Stimulated activated CD4-positive, alpha-beta T cell treated with anti-CD3 and anti-CD28 coated beads, Interleukin-1b, Interleukin-23, amount 100 ng/mL, for 48 hours (primary cell): Measurements from ENCODE around the gene MACROD2.
"Not testable (repeated sequence)": the region's sequence is repeated elsewhere in the genome, so short reads cannot be mapped to it uniquely, and the experiment has no call there.

Experiments used
- DNase-seq: peaks from one replicate; pipeline ENCODE4 v3.0.0-alpha.2; 2020

Gene MACROD2

GRCh38 chr20:14981486-14981885, 986.2 kb downstream of the MACROD2 start:
- not testable (repeated sequence) for DNase-seq

- not testable (repeated sequence) for DNase-seq
Observed at GRCh38 chr20:14982324-14982723, 987.0 kb downstream of the MACROD2 start.

DNA sequence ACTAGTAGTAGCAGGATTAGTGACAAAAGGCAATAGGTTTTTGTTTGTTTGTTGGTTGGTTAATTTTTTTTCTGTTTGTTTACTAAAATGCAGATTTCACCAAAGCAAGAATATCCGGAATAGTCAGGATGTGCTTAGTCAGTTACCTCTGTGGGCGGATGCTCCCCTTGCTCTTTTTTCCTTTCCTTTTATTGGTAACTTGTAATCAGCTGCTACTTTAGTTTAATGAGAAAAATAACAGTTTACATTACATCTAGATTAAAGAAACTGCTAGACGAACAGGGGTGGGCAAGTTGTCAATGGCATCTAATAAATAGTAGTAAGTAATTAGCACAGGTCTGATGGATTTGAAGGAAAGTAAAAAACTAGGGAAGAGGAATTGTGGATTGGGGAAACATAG, 989.0 kb downstream of the MACROD2 start:
- no peak for DNase-seq

GRCh38 chr20:14984768-14985622, 989.7 kb downstream of the MACROD2 start:
- DNase-seq, result no peak

- no peak for DNase-seq
Observed at GRCh38 chr20:14986026-14986655, 990.8 kb downstream of the MACROD2 start.

- DNase-seq, result no peak
Observed at GRCh38 chr20:14986656-14987055, 991.3 kb downstream of the MACROD2 start.

DNA sequence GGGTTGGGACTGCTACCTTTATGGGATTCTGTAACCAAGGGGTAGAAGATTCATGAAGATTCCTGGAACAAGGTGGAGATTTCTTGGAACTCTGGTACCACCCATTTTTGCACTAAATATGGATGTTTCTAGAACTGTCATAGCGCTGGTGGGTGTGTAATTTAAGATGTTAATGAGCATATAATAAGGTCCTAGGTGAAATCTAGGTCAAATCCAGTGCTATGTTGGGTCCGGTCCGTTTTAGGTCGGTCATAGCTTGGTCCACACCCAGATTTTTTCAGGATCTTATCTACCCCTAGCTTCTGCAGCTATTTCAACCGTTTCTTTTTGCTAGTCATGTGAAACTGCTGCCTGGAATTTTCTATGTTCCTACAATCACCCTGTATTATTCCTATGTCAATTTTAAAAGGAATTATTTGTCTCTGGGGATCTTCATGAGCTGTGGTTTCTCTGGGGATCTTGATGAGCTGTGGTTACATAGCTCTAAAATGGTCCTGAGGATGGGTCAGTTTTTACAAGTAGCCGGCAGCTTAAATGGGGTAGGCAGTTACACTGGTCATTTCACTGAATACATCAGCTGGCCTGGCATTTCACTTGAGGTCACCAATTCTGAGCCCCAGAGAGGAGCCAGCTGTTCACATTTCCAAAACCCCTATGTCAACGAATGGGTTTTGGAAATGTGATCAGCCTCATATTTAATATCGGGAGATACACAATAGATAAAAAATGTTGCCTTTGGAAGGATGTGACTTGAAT, 994.4 kb downstream of the MACROD2 start:
- no peak for DNase-seq

- no peak for DNase-seq
Observed at GRCh38 chr20:14991023-14991422, 995.7 kb downstream of the MACROD2 start.

DNA sequence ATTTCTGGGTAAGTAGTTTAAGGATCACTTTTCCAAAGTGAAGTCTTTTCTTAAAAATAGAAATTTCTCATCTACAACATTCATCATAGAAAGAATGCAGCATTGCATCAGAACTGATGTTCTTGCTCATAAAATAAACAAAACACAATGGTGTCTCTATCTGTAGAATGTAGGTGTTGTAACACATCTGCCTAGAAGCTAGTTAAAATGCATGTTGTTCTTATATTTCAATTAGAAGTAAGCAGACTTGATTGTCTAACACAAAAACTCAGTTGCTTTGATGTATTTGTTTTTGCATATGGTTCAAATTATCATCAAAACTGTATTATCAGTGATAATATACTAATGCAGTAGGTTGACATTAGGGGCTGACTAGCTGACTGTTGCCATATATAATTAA, 996.8 kb downstream of the MACROD2 start:
- DNase-seq, result no peak

GRCh38 chr20:14992961-14993360, 997.6 kb downstream of the MACROD2 start:
- no peak for DNase-seq

DNA sequence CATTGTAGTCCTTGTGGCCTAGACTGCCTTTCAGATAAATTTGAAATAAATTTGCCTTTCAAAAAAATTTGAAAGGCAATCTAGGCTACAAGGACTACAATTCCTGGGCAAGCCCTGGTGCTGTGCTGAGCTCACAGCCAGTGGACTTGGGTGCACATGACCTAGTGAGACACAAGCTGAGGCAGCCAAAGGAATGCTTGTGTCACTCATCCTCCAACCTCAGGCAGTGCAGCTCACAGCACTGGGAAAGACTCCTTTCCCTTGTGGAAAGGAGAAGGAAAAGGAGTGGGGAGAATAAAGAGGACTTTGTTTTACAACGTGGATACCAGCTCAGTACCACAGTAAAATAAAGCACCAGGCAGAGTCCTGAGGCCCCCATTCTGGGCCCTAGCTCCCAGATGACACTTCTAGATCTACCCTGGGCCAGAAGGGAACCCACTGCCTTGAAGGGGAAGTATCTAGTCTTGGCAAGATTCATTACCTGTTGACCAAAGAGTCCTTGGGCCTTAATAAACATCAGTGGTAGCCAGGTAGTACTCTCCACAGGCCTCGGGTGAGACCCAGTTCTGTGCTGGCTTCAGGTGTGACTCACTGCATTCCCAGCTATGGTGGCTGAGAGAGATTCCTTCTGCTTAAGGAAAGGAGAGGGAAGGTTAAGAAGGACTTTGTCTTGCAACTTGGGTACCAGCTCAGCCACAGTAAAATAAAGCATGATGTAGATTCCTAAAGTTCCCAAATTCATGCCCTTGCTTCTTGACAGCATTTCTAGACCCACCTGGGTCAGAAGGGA, 1001.8 kb downstream of the MACROD2 start:
- no peak for DNase-seq

DNA sequence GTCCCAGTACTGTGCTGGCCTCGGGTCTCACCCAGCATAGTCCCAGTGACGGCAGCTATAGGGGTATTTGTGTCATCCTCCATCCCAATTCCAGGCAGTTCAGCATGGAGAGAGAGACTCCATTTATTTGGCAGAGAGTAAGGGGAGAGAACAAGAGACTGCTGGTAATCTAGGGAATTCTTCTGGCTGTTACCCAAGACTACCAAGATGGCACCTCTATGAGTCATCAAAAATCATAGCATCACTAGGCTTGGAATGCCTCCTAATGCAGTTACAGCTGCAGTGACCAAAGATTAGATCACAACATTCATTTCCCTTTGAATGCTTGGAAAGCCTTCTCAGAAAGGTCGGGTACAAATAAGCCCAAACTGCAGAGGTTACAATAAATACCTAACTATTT, 1002.5 kb downstream of the MACROD2 start:
- DNase-seq, result no peak

- DNase-seq, result no peak
Observed at GRCh38 chr20:15005300-15005986, 1010.1 kb downstream of the MACROD2 start.

GRCh38 chr20:15011631-15012030, 1016.3 kb downstream of the MACROD2 start:
- DNase-seq, result no peak

DNA sequence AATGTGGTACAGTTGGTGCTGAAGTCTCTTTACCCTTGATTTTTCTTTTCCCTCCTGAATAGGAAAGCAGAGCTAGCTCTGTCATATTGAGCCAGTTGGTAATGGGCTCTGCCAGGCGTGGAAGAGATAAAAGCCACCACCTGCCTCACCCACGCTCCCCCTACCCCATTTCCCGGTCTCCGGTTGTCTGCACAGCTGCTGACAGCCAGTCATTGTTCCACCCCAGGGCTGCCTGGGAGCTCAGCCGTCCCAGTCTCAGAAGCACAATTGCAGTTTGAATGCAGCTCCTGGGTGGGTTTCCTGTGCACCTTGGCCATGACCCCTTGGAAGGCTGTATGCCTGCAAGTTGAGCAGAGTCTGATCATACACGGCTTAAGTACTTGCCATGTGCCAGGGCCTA, 1017.2 kb downstream of the MACROD2 start:
- no peak for DNase-seq

GRCh38 chr20:15016875-15017274, 1021.6 kb downstream of the MACROD2 start:
- not testable (repeated sequence) for DNase-seq

- DNase-seq, result no peak
Observed at GRCh38 chr20:15018966-15019365, 1023.6 kb downstream of the MACROD2 start.

- DNase-seq, result no peak
Observed at GRCh38 chr20:15020845-15021244, 1025.5 kb downstream of the MACROD2 start.

DNA sequence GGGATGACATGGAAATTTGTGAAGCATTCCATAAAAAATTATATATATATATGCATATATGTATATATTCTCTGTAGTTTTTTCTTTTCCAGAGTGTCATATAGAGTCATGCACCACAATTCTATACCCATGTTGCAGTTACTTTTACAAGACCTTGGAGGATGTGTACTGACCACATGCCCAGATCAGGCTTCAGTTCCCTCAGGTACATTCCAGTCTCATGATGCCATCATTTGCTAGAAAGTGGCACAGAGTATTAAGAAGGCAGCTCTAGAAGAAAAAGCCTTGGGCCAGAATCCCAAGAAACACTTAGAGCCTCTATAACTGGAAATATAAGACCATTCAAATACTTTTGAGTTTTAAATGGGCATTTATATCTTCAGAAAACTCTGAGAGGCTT, 1027.6 kb downstream of the MACROD2 start:
- no peak for DNase-seq

- DNase-seq, result no peak
Observed at GRCh38 chr20:15026759-15027158, 1031.4 kb downstream of the MACROD2 start.

GRCh38 chr20:15030826-15031225, 1035.5 kb downstream of the MACROD2 start:
- no peak for DNase-seq
